HepG2 (cell line): ENCODE data around the gene OR1C1. TPM values are rescaled to one million over a fixed set of nuclear protein-coding genes. Genes with fewer than 3 reads are reported as not detected.

Source experiments
- ATAC-seq: fragments of 200-7000 bp; cut with Tn5 transposase; 3 replicates; pipeline ENCODE4 v1.9.1; 2020; ENCODE audit warnings: mild to moderate bottlenecking, moderate library complexity
- BruUV-seq: library from RNA; stranded (reverse); fragments of 400-500 nt; replicated peaks from 2 replicates; lab custom pipeline; 2021; lab: Mats Ljungman, UMichigan
- CTCF ChIA-PET: fragments of 300-600 bp; formaldehyde crosslinking; extraction: SDS; loops from one replicate; lab custom pipeline; 2021; ENCODE audit warnings: low total read pairs, inconsistent platforms, low intra/inter-chr PET ratio; lab: Yijun Ruan, JAX
- POLR2A ChIA-PET: fragments of 350-600 bp; sonication (Branson Sonifier 250); formaldehyde crosslinking; loops from one replicate; lab custom pipeline; 2020; ENCODE audit warnings: antibody characterized with exemption, inconsistent platforms; lab: Yijun Ruan, JAX
- DNase-seq: peaks from one replicate; pipeline ENCODE4 v3.0.0-alpha.2; 2015; ENCODE audit warnings: low spot score
- FAIRE-seq: peaks from 3 replicates; lab custom pipeline; 2011; peaks lifted over from hg19 to GRCh38; lab: Jason Lieb, UNC
- H2AFZ ChIP-seq: one replicate; pipeline ENCODE4 v1.6.1; 2011; ENCODE audit warnings: low read length, inconsistent platforms
- H3K27ac ChIP-seq: fragments of 300-600 bp; 3 replicates; pipeline ENCODE4 v1.8.0; 2011; ENCODE audit warnings: mixed run types, mild to moderate bottlenecking, mixed read lengths, low read length, inconsistent platforms; ENCODE audit not compliant: insufficient read depth; ENCODE audit errors: extremely low read length
- H3K27me3 ChIP-seq, 2 experiments: fragments of 200-600 bp in 1 of 2; 2 replicates in 1 of 2; 3 replicates in 1 of 2; pipeline versions ENCODE4 v1.6.0 to v1.8.0; 2011; ENCODE audit warnings: low read length in 2 of 2, mild to moderate bottlenecking in 2 of 2, moderate library complexity in 2 of 2, inconsistent platforms in 1 of 2; ENCODE audit not compliant: insufficient read depth in 2 of 2, control insufficient read depth in 1 of 2
- H3K36me3 ChIP-seq, 2 experiments: fragments of 200-600 bp in 1 of 2; replicated peaks in 1 of 2; 2 replicates in 1 of 2; 3 replicates in 1 of 2; pipeline versions ENCODE4 v1.5.1 to v1.8.0; 2011; ENCODE audit warnings: low read length in 2 of 2, inconsistent platforms in 1 of 2; ENCODE audit not compliant: insufficient read depth in 2 of 2, control insufficient read depth in 1 of 2
- H3K4me1 ChIP-seq: 2 replicates; pipeline ENCODE4 v1.5.1; 2012; ENCODE audit warnings: low read length, inconsistent platforms; ENCODE audit not compliant: insufficient read depth
- H3K4me2 ChIP-seq: 2 replicates; pipeline ENCODE4 v1.6.0; 2011; ENCODE audit warnings: low read depth, low read length, inconsistent platforms
- H3K4me3 ChIP-seq, 3 experiments: fragments of 200-600 bp in 1 of 3; sonication (generic), shearing (Covaris generic) in 1 of 3; replicated peaks in 1 of 3; 2 replicates each; pipeline ENCODE4 v1.5.1; 2011 to 2016; ENCODE audit warnings: low read length in 3 of 3, inconsistent platforms in 2 of 3, low read depth in 2 of 3, mild to moderate bottlenecking in 2 of 3, control low read depth in 1 of 3, mixed read lengths in 1 of 3; ENCODE audit not compliant: insufficient read depth in 1 of 3
- H3K79me2 ChIP-seq: one replicate; pipeline ENCODE4 v1.6.1; 2011; ENCODE audit warnings: low read length, inconsistent platforms; ENCODE audit not compliant: insufficient read depth
- H3K9ac ChIP-seq: 2 replicates; pipeline ENCODE4 v1.6.0; 2011; ENCODE audit warnings: mild to moderate bottlenecking, low read depth, low read length, inconsistent platforms; ENCODE audit not compliant: insufficient read depth
- H3K9me3 ChIP-seq: 2 replicates; pipeline ENCODE4 v1.5.1; 2012; ENCODE audit warnings: mild to moderate bottlenecking, low read length
- H4K20me1 ChIP-seq: 2 replicates; pipeline ENCODE4 v1.6.0; 2011; ENCODE audit warnings: inconsistent platforms, mild to moderate bottlenecking, low read length, moderate library complexity; ENCODE audit not compliant: insufficient read depth
- ARNTL ChIP-seq: sonication (generic); formaldehyde crosslinking; IDR thresholded peaks from 2 replicates; pipeline ENCODE4 v1.4.0; 2020; ENCODE audit warnings: mild to moderate bottlenecking, missing genetic modification reagents
- FOXA1 ChIP-seq, 2 experiments: fragments of 450-650 bp in 1 of 2; sonication (generic) in 1 of 2; formaldehyde crosslinking in 1 of 2; IDR thresholded peaks; 2 replicates each; pipeline versions ENCODE4 v1.4.0 to v1.6.1; 2016 to 2020; ENCODE audit warnings: missing genetic modification reagents in 1 of 2
- MAX ChIP-seq: IDR thresholded peaks from 2 replicates; pipeline ENCODE4 v1.6.1; 2012; ENCODE audit warnings: inconsistent platforms
- TMF1 ChIP-seq: sonication (generic); formaldehyde crosslinking; IDR thresholded peaks from 2 replicates; pipeline ENCODE4 v1.8.1; 2022; ENCODE audit warnings: low read depth, missing genetic modification reagents
- YY1 ChIP-seq: IDR thresholded peaks from 2 replicates; pipeline ENCODE4 v1.6.1; 2011; ENCODE audit warnings: low read length, low read depth, moderate library complexity, mild to moderate bottlenecking; ENCODE audit not compliant: insufficient read depth, insufficient replicate concordance
- ZBTB38 ChIP-seq: sonication (generic); formaldehyde crosslinking; IDR thresholded peaks from 2 replicates; pipeline ENCODE4 v1.5.1; 2020; ENCODE audit warnings: mild to moderate bottlenecking, missing genetic modification reagents
- ZFP90 ChIP-seq: sonication (generic); formaldehyde crosslinking; IDR thresholded peaks from 2 replicates; pipeline ENCODE4 v1.8.0; 2022; ENCODE audit warnings: missing genetic modification reagents, mild to moderate bottlenecking, inconsistent platforms, borderline replicate concordance
- ZNF318 ChIP-seq: sonication (generic); formaldehyde crosslinking; IDR thresholded peaks from 2 replicates; pipeline ENCODE4 v1.4.0; 2020; ENCODE audit warnings: mild to moderate bottlenecking, missing genetic modification reagents
- ZNF687 ChIP-seq: sonication (generic); formaldehyde crosslinking; IDR thresholded peaks from 2 replicates; pipeline ENCODE4 v1.5.1; 2020; ENCODE audit warnings: mild to moderate bottlenecking, missing genetic modification reagents, moderate library complexity
- ZNF737 ChIP-seq: sonication (generic); formaldehyde crosslinking; IDR thresholded peaks from 2 replicates; pipeline ENCODE4 v1.5.0; 2020; ENCODE audit warnings: missing genetic modification reagents, mild to moderate bottlenecking, borderline replicate concordance
- ZNF788 ChIP-seq: sonication (generic); formaldehyde crosslinking; IDR thresholded peaks from 2 replicates; pipeline ENCODE4 v1.5.0; 2020; ENCODE audit warnings: mild to moderate bottlenecking, missing genetic modification reagents, borderline replicate concordance
- ZNF879 ChIP-seq: sonication (generic); formaldehyde crosslinking; IDR thresholded peaks from 2 replicates; pipeline ENCODE4 v1.8.1; 2023; ENCODE audit warnings: missing genetic modification reagents
- WGBS: methylation state at CpG from one replicate; pipeline ENCODE4 v1.1.6; 2017; ENCODE audit warnings: low lambda C conversion rate; 5-methylcytosine and 5-hydroxymethylcytosine counted together
- in situ Hi-C: cut with HindIII; loops from 2 replicates; pipeline ENCODE4 v1.10.0; 2017; ENCODE audit warnings: low pct_unique_long_range_greater_than_20kb; ENCODE audit not compliant: extremely low pct_ligation_motif_present
- intact Hi-C: fragments of 100-400 bp; cut with micrococcal nuclease; formaldehyde crosslinking; loops from one replicate; pipeline ENCODE4 v1.10.0; 2022; ENCODE audit not compliant: unreplicated experiment
- polyA plus RNA-seq, 8 experiments: library from polyadenylated mRNA; depleted of rRNA in 3 of 8; stranded (reverse) in 7 of 8; unstranded in 1 of 8; fragments of >200 nt; fragmentation: Illumina TruSeq in 4 of 8; extraction: Trizol in 4 of 8; gene quantifications; 2 replicates each; pipeline versions ENCODE4 v1.2.1 to v1.2.3, GENCODE V29; 2011 to 2016; ENCODE audit warnings: low read depth in 4 of 8, missing spikeins in 1 of 8, mixed read lengths in 1 of 8; ENCODE audit not compliant: insufficient read depth in 1 of 8
- total RNA-seq, 5 experiments: library from RNA; depleted of rRNA; stranded (reverse); fragments of >200 nt; fragmentation: Illumina TruSeq; extraction: Trizol; gene quantifications; 2 replicates each; pipeline ENCODE4 v1.2.3, GENCODE V29; 2016; ENCODE audit warnings: low read depth in 1 of 5

OR1C1 gene
- total and polyA plus RNA-seq, 2 of the 13 experiments (the other 11 are each of a cell fraction or from before 2014, with no cell fraction given), result not detected

- Histone ChIP-seq H3K36me3 (no peaks in the 10 kb centered on the region), H3K4me1 (no peaks in the 10 kb centered on the region), H3K4me2 (no peak overlapping the region), H4K20me1 (no peaks in the 10 kb centered on the region), H3K79me2 (no peaks in the 10 kb centered on the region), H3K9ac (no peak overlapping the region), H3K27ac (no peak overlapping the region), H2AFZ (no peak overlapping the region), H3K9me3 (peaks cover 65% of the 10 kb centered on the region), H3K27me3 (no peaks in the 10 kb centered on the region), H3K4me3 (no peak overlapping the region)
- intact Hi-C loops, result no loop called here
- ChIA-PET POLR2A (no interaction called here), CTCF (no interaction called here)
- WGBS, result no CpG with 5 or more reads among the region's 1 CpG
- BruUV-seq, result no TSS peak
- in situ Hi-C loops, result no loop called here
- ATAC-seq (no peak), DNase-seq (no peak), FAIRE-seq (no peak)
- TF ChIP-seq ZFP90 (CRISPR knock-in tag) (no peak), ZNF737 (CRISPR knock-in tag) (no peak), TMF1 (CRISPR knock-in tag) (no peak), ARNTL (no peak), ZNF788 (no peak), FOXA1 (IDR thresholded peaks at IDR 0.05) (no peak), FOXA1 (CRISPR knock-in tag; IDR thresholded peaks at IDR 0.05) (no peak), MAX (no peak), ZNF879 (CRISPR knock-in tag) (no peak), ZNF318 (CRISPR knock-in tag) (no peak), ZBTB38 (CRISPR knock-in tag) (no peak), ZNF687 (CRISPR knock-in tag) (no peak), YY1 (no peak)
Observed at GRCh38 chr1:247749870-247750269, 10.5 kb downstream of the OR1C1 start.
